ENCODE data around the gene COL5A1. TPM values are rescaled to one million over a fixed set of nuclear protein-coding genes. Genes with fewer than 3 reads are reported as not detected.
A peak's percentile ranks its signal among the peaks of the same experiment; 100 is the strongest.

COL5A1 gene
- total RNA-seq, 1 donor from 2014 or later: not detected

- Mint-ChIP-seq H3K4me3 (no peak overlapping the region), H3K27me3 (no peaks in the 10 kb centered on the region), H3K9me3 (peaks cover 7% of the 10 kb centered on the region), H3K4me1 (no peaks in the 10 kb centered on the region), H3K27ac (no peak overlapping the region), H3K36me3 (ENCODE audit: low read depth) (no peaks in the 10 kb centered on the region)
- no peak for DNase-seq
- intact Hi-C loops (cut with micrococcal nuclease): no loop called here
Observed at GRCh38 chr9:134751622-134752021, 110.0 kb downstream of the COL5A1 start.

DNA sequence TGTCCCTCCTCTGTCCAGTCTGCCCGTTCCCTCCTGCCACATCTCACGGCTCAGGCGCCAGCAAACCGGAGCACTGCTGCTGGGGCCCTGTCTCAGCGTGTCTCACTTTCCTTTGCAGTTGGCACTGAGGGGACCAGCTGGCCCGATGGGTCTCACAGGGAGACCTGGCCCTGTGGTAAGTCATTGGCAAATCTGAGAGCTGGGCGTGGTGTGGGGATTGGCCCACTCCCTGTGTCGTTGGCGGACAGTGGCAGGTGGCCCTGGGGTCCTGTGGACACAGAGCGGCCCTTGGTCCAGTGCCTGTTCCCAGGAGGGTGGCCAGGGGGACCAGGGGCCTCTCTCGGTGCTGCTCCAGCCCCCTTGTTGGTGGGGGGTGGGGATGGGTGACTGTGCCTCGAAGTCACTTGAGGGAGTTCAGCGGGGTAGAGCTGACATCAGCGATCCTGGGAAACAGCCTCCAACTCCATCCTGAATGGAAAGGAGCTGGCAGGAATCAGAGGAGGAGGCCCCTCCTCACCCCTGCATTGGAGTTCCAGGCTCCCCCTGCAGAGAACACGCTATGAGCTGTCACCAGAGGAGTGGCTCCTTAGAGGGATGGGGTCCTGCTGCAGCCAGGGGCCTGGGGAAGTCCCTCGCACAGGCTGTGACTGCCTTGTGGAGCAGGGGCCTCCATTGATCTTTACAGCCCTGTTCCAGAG lies 111.0 kb downstream of the COL5A1 start:
- no peak overlapping the region for H3K4me3 Mint-ChIP-seq
- intact Hi-C loops (cut with micrococcal nuclease): no loop called here
- H3K27ac Mint-ChIP-seq: no peak overlapping the region
- no peaks in the 10 kb centered on the region for H3K27me3 Mint-ChIP-seq
- DNase-seq: no peak
- H3K9me3 Mint-ChIP-seq: peaks cover 7% of the 10 kb centered on the region
- H3K36me3 Mint-ChIP-seq (ENCODE audit: low read depth): no peaks in the 10 kb centered on the region
- no peaks in the 10 kb centered on the region for H3K4me1 Mint-ChIP-seq

GRCh38 chr9:134753191-134753590 lies 111.6 kb downstream of the COL5A1 start:
- Mint-ChIP-seq H3K27ac (no peak overlapping the region), H3K27me3 (no peaks in the 10 kb centered on the region), H3K36me3 (ENCODE audit: low read depth) (no peaks in the 10 kb centered on the region), H3K9me3 (peaks cover 4% of the 10 kb centered on the region), H3K4me1 (no peaks in the 10 kb centered on the region), H3K4me3 (no peak overlapping the region)
- intact Hi-C loops (cut with micrococcal nuclease): no loop called here
- no peak for DNase-seq

DNA sequence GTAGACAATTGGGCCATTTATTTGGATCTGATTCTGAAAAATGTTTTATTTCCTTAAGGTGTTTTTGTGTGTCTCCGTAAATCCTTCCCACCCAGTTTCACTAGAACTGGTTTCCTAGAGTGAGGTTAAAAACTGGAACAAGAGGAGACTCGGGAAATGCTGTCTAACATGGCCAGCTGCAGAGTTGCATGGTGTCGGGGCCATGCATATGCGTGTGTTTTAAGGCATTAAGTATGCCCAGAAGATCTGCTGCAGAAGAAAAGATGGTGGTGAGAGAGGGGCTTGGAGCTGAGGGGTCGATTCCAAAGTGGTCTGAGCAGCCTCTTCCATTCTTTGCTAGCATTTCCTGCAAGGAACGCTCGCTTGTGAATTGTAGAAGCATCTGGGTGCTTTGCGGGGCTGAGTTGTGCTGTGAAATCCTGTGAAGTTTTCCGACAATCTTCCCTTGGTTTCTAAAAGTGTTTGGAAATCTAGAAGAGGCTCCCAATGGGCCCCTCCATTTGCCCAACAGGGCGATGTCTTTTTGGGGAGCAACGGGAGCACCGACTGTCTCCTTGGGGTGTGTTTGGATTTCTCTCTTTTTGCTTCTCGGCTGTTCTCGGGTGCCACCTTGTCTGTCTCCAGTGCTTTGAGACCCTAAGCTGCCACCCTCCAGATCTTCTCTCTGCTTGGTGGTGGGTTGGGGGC lies 113.8 kb downstream of the COL5A1 start:
- Mint-ChIP-seq H3K4me3 (no peak overlapping the region), H3K36me3 (ENCODE audit: low read depth) (no peaks in the 10 kb centered on the region), H3K9me3 (peaks cover 13% of the 10 kb centered on the region), H3K4me1 (no peaks in the 10 kb centered on the region), H3K27me3 (no peaks in the 10 kb centered on the region), H3K27ac (no peak overlapping the region)
- intact Hi-C loops (cut with micrococcal nuclease): no loop called here
- DNase-seq: no peak

DNA sequence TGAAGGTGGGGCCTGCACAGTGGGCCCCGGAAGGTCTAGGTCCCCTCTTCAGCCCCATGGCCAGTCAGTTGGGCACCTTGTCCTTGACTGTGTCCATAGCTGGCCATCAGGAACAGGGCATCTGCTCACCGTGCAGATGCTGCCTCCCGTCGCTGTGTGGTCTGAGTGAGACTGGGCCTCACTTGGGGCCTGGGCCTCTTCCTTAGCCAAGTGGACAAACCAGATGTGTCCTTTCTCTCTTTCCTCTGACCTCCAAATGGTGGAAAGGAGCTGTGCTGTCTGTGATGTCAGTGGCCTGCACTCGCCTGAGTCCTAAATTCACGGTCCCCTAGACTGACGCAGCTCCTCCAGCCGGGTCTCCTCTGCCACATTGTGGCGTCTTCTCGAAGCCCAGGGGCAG lies 114.5 kb downstream of the COL5A1 start:
- Mint-ChIP-seq H3K4me1 (no peaks in the 10 kb centered on the region), H3K36me3 (ENCODE audit: low read depth) (peaks cover 3% of the 10 kb centered on the region), H3K9me3 (peaks cover 20% of the 10 kb centered on the region), H3K27ac (no peak overlapping the region), H3K4me3 (no peak overlapping the region), H3K27me3 (no peaks in the 10 kb centered on the region)
- intact Hi-C loops (cut with micrococcal nuclease): no loop called here
- no peak for DNase-seq

GRCh38 chr9:134757216-134757975 lies 115.8 kb downstream of the COL5A1 start:
- no peaks in the 10 kb centered on the region for H3K27me3 Mint-ChIP-seq
- H3K36me3 Mint-ChIP-seq (ENCODE audit: low read depth): peaks cover 3% of the 10 kb centered on the region
- intact Hi-C loops (cut with micrococcal nuclease): no loop called here
- no peak overlapping the region for H3K4me3 Mint-ChIP-seq
- H3K27ac Mint-ChIP-seq: no peak overlapping the region
- peaks cover 24% of the 10 kb centered on the region for H3K9me3 Mint-ChIP-seq
- DNase-seq: no peak
- no peaks in the 10 kb centered on the region for H3K4me1 Mint-ChIP-seq

- no peak overlapping the region for H3K4me3 Mint-ChIP-seq
- no peak for DNase-seq
- H3K27me3 Mint-ChIP-seq: no peaks in the 10 kb centered on the region
- peaks cover 3% of the 10 kb centered on the region for H3K36me3 Mint-ChIP-seq (ENCODE audit: low read depth)
- no peaks in the 10 kb centered on the region for H3K4me1 Mint-ChIP-seq
- peaks cover 24% of the 10 kb centered on the region for H3K9me3 Mint-ChIP-seq
- H3K27ac Mint-ChIP-seq: no peak overlapping the region
- intact Hi-C loops (cut with micrococcal nuclease): no loop called here
Observed at GRCh38 chr9:134758949-134759607, 117.5 kb downstream of the COL5A1 start.

DNA sequence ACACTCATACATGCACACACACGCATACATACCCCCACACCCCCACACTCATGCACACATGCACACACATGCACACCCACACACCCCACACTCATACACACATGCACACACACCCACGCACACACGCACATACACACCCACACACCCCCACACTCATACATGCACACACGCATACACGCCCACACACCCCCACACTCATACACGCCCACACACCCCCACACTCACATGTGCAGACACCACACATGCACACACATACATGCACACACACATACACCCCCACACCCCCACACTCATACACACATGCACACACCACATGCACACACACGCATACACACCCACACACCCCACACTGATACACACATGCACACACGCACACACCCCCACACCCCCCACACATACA lies 118.3 kb downstream of the COL5A1 start:
- peaks cover 24% of the 10 kb centered on the region for H3K9me3 Mint-ChIP-seq
- no peaks in the 10 kb centered on the region for H3K27me3 Mint-ChIP-seq
- H3K27ac Mint-ChIP-seq: no peak overlapping the region
- no peaks in the 10 kb centered on the region for H3K4me1 Mint-ChIP-seq
- H3K4me3 Mint-ChIP-seq: no peak overlapping the region
- DNase-seq: no peak
- H3K36me3 Mint-ChIP-seq (ENCODE audit: low read depth): peaks cover 3% of the 10 kb centered on the region
- intact Hi-C loops (cut with micrococcal nuclease): no loop called here

DNA sequence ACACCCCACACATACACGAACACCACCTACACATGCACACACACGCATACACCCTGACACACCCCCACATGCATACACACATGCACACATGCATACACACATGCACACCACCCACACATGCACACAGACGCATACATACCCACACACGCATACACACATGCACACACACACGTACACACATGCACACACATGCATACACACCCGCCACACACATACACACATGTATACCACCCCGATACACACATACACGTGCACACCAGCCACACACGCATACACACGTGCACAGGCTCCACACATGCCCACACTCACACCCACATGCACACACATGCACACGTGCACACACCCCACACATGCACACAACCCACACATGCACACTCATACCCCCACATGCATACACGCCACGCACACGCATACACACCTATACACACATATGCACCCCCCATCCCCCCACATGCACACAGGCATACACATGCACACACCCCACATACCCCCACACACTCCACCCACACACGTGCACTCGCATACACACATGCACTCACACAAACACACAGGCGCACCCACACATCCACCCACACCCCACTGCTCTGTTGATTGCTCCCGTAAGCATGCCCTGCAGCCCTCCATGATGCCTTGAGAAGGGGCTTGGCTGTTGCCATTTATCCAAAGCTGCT lies 119.3 kb downstream of the COL5A1 start:
- no peak for DNase-seq
- no peaks in the 10 kb centered on the region for H3K27me3 Mint-ChIP-seq
- peaks cover 24% of the 10 kb centered on the region for H3K9me3 Mint-ChIP-seq
- H3K27ac Mint-ChIP-seq: peak overlapping the region; percentile 63
- H3K4me1 Mint-ChIP-seq: no peaks in the 10 kb centered on the region
- intact Hi-C loops (cut with micrococcal nuclease): no loop called here
- no peak overlapping the region for H3K4me3 Mint-ChIP-seq
- peaks cover 3% of the 10 kb centered on the region for H3K36me3 Mint-ChIP-seq (ENCODE audit: low read depth)

- Mint-ChIP-seq H3K36me3 (ENCODE audit: low read depth) (peaks cover 3% of the 10 kb centered on the region), H3K9me3 (peaks cover 18% of the 10 kb centered on the region), H3K4me3 (no peak overlapping the region)
Observed at GRCh38 chr9:134764473-134765269, 123.1 kb downstream of the COL5A1 start.

GRCh38 chr9:134765785-134766184 lies 124.2 kb downstream of the COL5A1 start:
- H3K4me1 Mint-ChIP-seq: no peaks in the 10 kb centered on the region
- H3K27ac Mint-ChIP-seq: no peak overlapping the region
- peaks cover 7% of the 10 kb centered on the region for H3K9me3 Mint-ChIP-seq
- intact Hi-C loops (cut with micrococcal nuclease): no loop called here
- no peaks in the 10 kb centered on the region for H3K36me3 Mint-ChIP-seq (ENCODE audit: low read depth)
- no peak overlapping the region for H3K4me3 Mint-ChIP-seq
- H3K27me3 Mint-ChIP-seq: no peaks in the 10 kb centered on the region
- no peak for DNase-seq

More at GRCh38 chr9:134764473-134765269, 123.1 kb downstream of the COL5A1 start:
- no peaks in the 10 kb centered on the region for H3K4me1 Mint-ChIP-seq
- H3K27me3 Mint-ChIP-seq: no peaks in the 10 kb centered on the region
- H3K27ac Mint-ChIP-seq: no peak overlapping the region
- DNase-seq: no peak
- intact Hi-C loops (cut with micrococcal nuclease): no loop called here

DNA sequence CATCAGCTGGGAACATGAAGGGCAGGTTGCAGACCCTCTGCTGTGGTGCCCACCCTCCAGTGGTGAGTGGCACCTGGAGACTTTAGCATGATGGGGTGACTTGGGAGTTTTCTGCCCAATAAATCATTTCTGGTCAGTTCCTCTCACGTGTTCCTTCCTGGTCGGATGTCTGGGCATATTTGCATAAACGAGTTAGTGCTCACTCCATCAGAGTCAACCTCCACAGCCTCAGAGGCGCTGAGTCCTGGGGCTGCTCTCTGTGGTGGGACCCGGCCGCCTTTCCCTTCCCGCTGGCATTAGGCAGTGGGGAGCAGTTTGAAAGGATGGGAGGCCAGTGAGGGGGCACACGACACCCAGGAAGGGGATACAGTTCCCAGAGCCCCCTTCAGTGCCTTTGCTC lies 125.0 kb downstream of the COL5A1 start:
- no peak overlapping the region for H3K4me3 Mint-ChIP-seq
- no peaks in the 10 kb centered on the region for H3K9me3 Mint-ChIP-seq
- DNase-seq: no peak
- H3K27ac Mint-ChIP-seq: no peak overlapping the region
- peaks cover 2% of the 10 kb centered on the region for H3K4me1 Mint-ChIP-seq
- H3K27me3 Mint-ChIP-seq: peaks cover 2% of the 10 kb centered on the region
- no peaks in the 10 kb centered on the region for H3K36me3 Mint-ChIP-seq (ENCODE audit: low read depth)
- intact Hi-C loops (cut with micrococcal nuclease): no loop called here

DNA sequence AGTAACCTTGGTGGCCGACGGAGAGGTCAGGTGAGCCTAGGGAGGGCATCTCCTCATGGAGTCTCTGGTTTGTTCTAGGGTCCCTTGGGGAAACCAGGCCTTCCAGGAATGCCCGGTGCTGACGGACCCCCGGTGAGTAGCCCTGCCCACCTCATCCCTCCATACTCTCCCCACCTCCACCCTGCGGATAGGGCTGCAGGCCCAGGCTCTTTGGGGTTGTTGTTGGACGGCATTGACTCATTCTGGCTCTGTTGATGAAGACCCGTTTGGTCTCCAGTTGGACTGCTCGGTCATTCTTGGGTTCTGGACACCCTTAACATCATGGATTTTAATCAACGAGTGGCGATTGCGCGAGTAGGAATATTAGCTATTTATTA lies 126.7 kb downstream of the COL5A1 start:
- Mint-ChIP-seq H3K27me3 (peaks cover 2% of the 10 kb centered on the region), H3K4me1 (peaks cover 2% of the 10 kb centered on the region), H3K9me3 (no peaks in the 10 kb centered on the region), H3K36me3 (ENCODE audit: low read depth) (no peaks in the 10 kb centered on the region), H3K27ac (no peak overlapping the region), H3K4me3 (no peak overlapping the region)
- intact Hi-C loops (cut with micrococcal nuclease): no loop called here
- no peak for DNase-seq

Measured in activated CD4-positive, alpha-beta T cell treated with anti-CD3 and anti-CD28 coated beads, Interleukin-2, amount 10 ng/mL, durations not matched to agents 24 days and 14 days (primary cell).